Right kidney (tissue), 1 donor: ENCODE measurements around the gene DES.

Source experiments
- DNase-seq: peaks from one replicate; pipeline ENCODE4 v3.0.0-alpha.2; 2016

Gene DES

GRCh38 chr2:219453671-219454590, 35.8 kb downstream of the DES start:
- DNase-seq: no peak

- DNase-seq: no peak
Observed at GRCh38 chr2:219455581-219455980, 37.4 kb downstream of the DES start.

- DNase-seq: no peak
Observed at GRCh38 chr2:219457784-219458369, 39.7 kb downstream of the DES start.

GRCh38 chr2:219458996-219459395, 40.8 kb downstream of the DES start:
- DNase-seq: no peak

- peak; percentile 44 for DNase-seq
Observed at GRCh38 chr2:219459460-219460311, 41.5 kb downstream of the DES start.

GRCh38 chr2:219460424-219460926, 42.3 kb downstream of the DES start:
- DNase-seq: peak; percentile 57

- peak; percentile 25 for DNase-seq
Observed at GRCh38 chr2:219461047-219461514, 42.9 kb downstream of the DES start.

GRCh38 chr2:219461669-219462068, 43.5 kb downstream of the DES start:
- DNase-seq: no peak

GRCh38 chr2:219462349-219462748, 44.2 kb downstream of the DES start:
- no peak for DNase-seq

GRCh38 chr2:219464286-219465032, 46.3 kb downstream of the DES start:
- no peak for DNase-seq

GRCh38 chr2:219465659-219466561, 47.7 kb downstream of the DES start:
- no peak for DNase-seq

- DNase-seq: no peak
Observed at GRCh38 chr2:219466816-219467735, 48.9 kb downstream of the DES start.

- DNase-seq: no peak
Observed at GRCh38 chr2:219467736-219468075, 49.5 kb downstream of the DES start.

- DNase-seq: no peak
Observed at GRCh38 chr2:219468410-219469185, 50.4 kb downstream of the DES start.

- no peak for DNase-seq
Observed at GRCh38 chr2:219469186-219469724, 51.1 kb downstream of the DES start.

- no peak for DNase-seq
Observed at GRCh38 chr2:219470429-219470828, 52.3 kb downstream of the DES start.

GRCh38 chr2:219471476-219472371, 53.5 kb downstream of the DES start:
- DNase-seq: no peak
